ENCODE data around the gene RASGEF1B.
"Not testable (repeated sequence)": the region's sequence is repeated elsewhere in the genome, so short reads cannot be mapped to it uniquely, and the experiment has no call there.

Gene RASGEF1B

GRCh38 chr4:81422595-81422994, 49.1 kb downstream of the RASGEF1B start:
- no peak for TF ChIP-seq ZNF274 (IDR thresholded peaks at IDR 0.05; ENCODE audit: low read depth, low read length)
- H3K4me3 ChIP-seq (ENCODE audit: low read length), result no peak overlapping the region

GRCh38 chr4:81421346-81422218, 50.1 kb downstream of the RASGEF1B start:
- no peak overlapping the region for H3K4me3 ChIP-seq (ENCODE audit: low read length)
- TF ChIP-seq ZNF274 (IDR thresholded peaks at IDR 0.05; ENCODE audit: low read depth, low read length), result no peak

- H3K4me3 ChIP-seq (ENCODE audit: low read length), result no peak overlapping the region
- TF ChIP-seq ZNF274 (IDR thresholded peaks at IDR 0.05; ENCODE audit: low read depth, low read length), result no peak
Observed at GRCh38 chr4:81418572-81418971, 53.1 kb downstream of the RASGEF1B start.

- H3K4me3 ChIP-seq (ENCODE audit: low read length), result no peak overlapping the region
- no peak for TF ChIP-seq ZNF274 (IDR thresholded peaks at IDR 0.05; ENCODE audit: low read depth, low read length)
Observed at GRCh38 chr4:81412946-81413495, 58.7 kb downstream of the RASGEF1B start.

GRCh38 chr4:81410680-81411079, 61.0 kb downstream of the RASGEF1B start:
- no peak overlapping the region for H3K4me3 ChIP-seq (ENCODE audit: low read length)
- no peak for TF ChIP-seq ZNF274 (IDR thresholded peaks at IDR 0.05; ENCODE audit: low read depth, low read length)

- TF ChIP-seq ZNF274 (IDR thresholded peaks at IDR 0.05; ENCODE audit: low read depth, low read length), result no peak
- H3K4me3 ChIP-seq (ENCODE audit: low read length), result no peak overlapping the region
Observed at GRCh38 chr4:81409836-81410235, 61.9 kb downstream of the RASGEF1B start.

GRCh38 chr4:81408341-81408740, 63.4 kb downstream of the RASGEF1B start:
- no peak for TF ChIP-seq ZNF274 (IDR thresholded peaks at IDR 0.05; ENCODE audit: low read depth, low read length)
- no peak overlapping the region for H3K4me3 ChIP-seq (ENCODE audit: low read length)

GRCh38 chr4:81407726-81408125, 64.0 kb downstream of the RASGEF1B start:
- TF ChIP-seq ZNF274 (IDR thresholded peaks at IDR 0.05; ENCODE audit: low read depth, low read length), result no peak
- H3K4me3 ChIP-seq (ENCODE audit: low read length), result no peak overlapping the region

GRCh38 chr4:81406481-81406880, 65.2 kb downstream of the RASGEF1B start:
- not testable (repeated sequence) for H3K4me3 ChIP-seq (ENCODE audit: low read length)

GRCh38 chr4:81405900-81406401, 65.8 kb downstream of the RASGEF1B start:
- H3K4me3 ChIP-seq (ENCODE audit: low read length), result no peak overlapping the region
- no peak for TF ChIP-seq ZNF274 (IDR thresholded peaks at IDR 0.05; ENCODE audit: low read depth, low read length)

GRCh38 chr4:81404741-81405140, 67.0 kb downstream of the RASGEF1B start:
- no peak for TF ChIP-seq ZNF274 (IDR thresholded peaks at IDR 0.05; ENCODE audit: low read depth, low read length)

GRCh38 chr4:81404294-81404693, 67.4 kb downstream of the RASGEF1B start:
- no peak for TF ChIP-seq ZNF274 (IDR thresholded peaks at IDR 0.05; ENCODE audit: low read depth, low read length)
- no peak overlapping the region for H3K4me3 ChIP-seq (ENCODE audit: low read length)

More at GRCh38 chr4:81404741-81405140, 67.0 kb downstream of the RASGEF1B start:
- H3K4me3 ChIP-seq (ENCODE audit: low read length), result no peak overlapping the region

GRCh38 chr4:81399306-81400086, 72.2 kb downstream of the RASGEF1B start:
- no peak for TF ChIP-seq ZNF274 (IDR thresholded peaks at IDR 0.05; ENCODE audit: low read depth, low read length)
- H3K4me3 ChIP-seq (ENCODE audit: low read length), result no peak overlapping the region

GRCh38 chr4:81398379-81398778, 73.3 kb downstream of the RASGEF1B start:
- TF ChIP-seq ZNF274 (IDR thresholded peaks at IDR 0.05; ENCODE audit: low read depth, low read length), result no peak
- no peak overlapping the region for H3K4me3 ChIP-seq (ENCODE audit: low read length)
